Adrenal gland (tissue), 5 donors: ENCODE measurements around the gene GCAT.

Source experiments
- POLR2A ChIP-seq, 2 donors: fragments of 450-650 bp; IDR thresholded peaks; one replicate each; pipeline ENCODE4 v1.6.1; 2017; ENCODE audit warnings: antibody characterized with exemption in 2 of 2, mild to moderate bottlenecking in 2 of 2, moderate library complexity in 1 of 2
- TF ChIP-seq, protein P1 (sequence below), 6 experiments: fragments of 450-650 bp in 4 of 6; fragments of 200-600 bp in 2 of 6; sonication (generic) in 1 of 6; IDR thresholded peaks; 1 replicate in 5 of 6; 2 replicates in 1 of 6; pipeline versions ENCODE4 v1.5.1 to v1.8.0; 2016 to 2021; ENCODE audit warnings: antibody characterized with exemption in 6 of 6, mild to moderate bottlenecking in 2 of 6, moderate library complexity in 1 of 6
- donor health status: DM: no; HTN: no; CAD: no.

DNA sequence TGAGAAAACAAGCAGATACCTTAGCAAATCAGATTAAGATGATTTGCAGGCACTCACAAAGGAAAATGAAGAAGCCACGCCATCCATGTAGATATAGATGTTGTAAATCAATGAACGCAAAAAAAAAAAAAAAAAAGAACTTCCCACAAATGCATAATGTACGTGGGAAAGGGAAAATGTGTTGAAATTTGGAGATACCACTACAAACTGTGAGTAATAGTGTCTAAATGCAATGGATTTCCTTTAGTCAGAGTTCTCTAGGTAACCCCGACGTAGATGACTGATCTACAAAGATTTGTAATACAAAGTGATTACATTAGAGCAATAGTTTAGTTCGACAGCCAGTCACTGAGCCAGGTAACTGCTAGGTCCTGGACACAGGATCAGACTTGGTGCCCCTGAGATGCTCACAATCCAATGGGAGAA is 37.2 kb downstream of the GCAT start:
- TF ChIP-seq, protein P1, sequence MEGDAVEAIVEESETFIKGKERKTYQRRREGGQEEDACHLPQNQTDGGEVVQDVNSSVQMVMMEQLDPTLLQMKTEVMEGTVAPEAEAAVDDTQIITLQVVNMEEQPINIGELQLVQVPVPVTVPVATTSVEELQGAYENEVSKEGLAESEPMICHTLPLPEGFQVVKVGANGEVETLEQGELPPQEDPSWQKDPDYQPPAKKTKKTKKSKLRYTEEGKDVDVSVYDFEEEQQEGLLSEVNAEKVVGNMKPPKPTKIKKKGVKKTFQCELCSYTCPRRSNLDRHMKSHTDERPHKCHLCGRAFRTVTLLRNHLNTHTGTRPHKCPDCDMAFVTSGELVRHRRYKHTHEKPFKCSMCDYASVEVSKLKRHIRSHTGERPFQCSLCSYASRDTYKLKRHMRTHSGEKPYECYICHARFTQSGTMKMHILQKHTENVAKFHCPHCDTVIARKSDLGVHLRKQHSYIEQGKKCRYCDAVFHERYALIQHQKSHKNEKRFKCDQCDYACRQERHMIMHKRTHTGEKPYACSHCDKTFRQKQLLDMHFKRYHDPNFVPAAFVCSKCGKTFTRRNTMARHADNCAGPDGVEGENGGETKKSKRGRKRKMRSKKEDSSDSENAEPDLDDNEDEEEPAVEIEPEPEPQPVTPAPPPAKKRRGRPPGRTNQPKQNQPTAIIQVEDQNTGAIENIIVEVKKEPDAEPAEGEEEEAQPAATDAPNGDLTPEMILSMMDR (IDR thresholded peaks at IDR 0.05), result no peak
- no peak for TF ChIP-seq POLR2A (IDR thresholded peaks at IDR 0.05)
